Osteoblast (primary cell): Measurements from ENCODE around the gene AK9. TPM values are rescaled to one million over a fixed set of nuclear protein-coding genes. Genes with fewer than 3 reads are reported as not detected.

ENCODE experiments used
- DNase-seq: peaks from one replicate; pipeline ENCODE4 v3.0.0; 2011; ENCODE audit warnings: low spot score, mixed read lengths; ENCODE audit not compliant: insufficient read length; ENCODE audit errors: missing footprints
- H2AFZ ChIP-seq: 2 replicates; pipeline ENCODE4 v1.6.0; 2011; ENCODE audit warnings: mild to moderate bottlenecking, low read length
- H3K27ac ChIP-seq: 2 replicates; pipeline ENCODE4 v1.5.1; 2011; ENCODE audit warnings: mild to moderate bottlenecking, low read depth, low read length, moderate library complexity
- H3K27me3 ChIP-seq: 2 replicates; pipeline ENCODE4 v1.6.0; 2012; ENCODE audit warnings: mild to moderate bottlenecking, control low read depth, inconsistent platforms, low read length, moderate library complexity; ENCODE audit not compliant: insufficient read depth
- H3K36me3 ChIP-seq: 2 replicates; pipeline ENCODE4 v1.5.1; 2011; ENCODE audit warnings: mild to moderate bottlenecking, low read length, control low read depth, moderate library complexity; ENCODE audit not compliant: insufficient read depth
- H3K4me1 ChIP-seq: 2 replicates; pipeline ENCODE4 v1.5.1; 2011; ENCODE audit warnings: mild to moderate bottlenecking, low read length, control low read depth, moderate library complexity; ENCODE audit not compliant: insufficient read depth
- H3K4me2 ChIP-seq: 2 replicates; pipeline ENCODE4 v1.6.0; 2011; ENCODE audit warnings: mild to moderate bottlenecking, low read length; ENCODE audit not compliant: insufficient read depth
- H3K4me3 ChIP-seq: fragments of 200-600 bp; sonication (generic); 3 replicates; pipeline ENCODE4 v1.5.1; 2012; ENCODE audit warnings: mild to moderate bottlenecking, low read length, inconsistent platforms; ENCODE audit not compliant: insufficient read depth
- H3K79me2 ChIP-seq: 2 replicates; pipeline ENCODE4 v1.6.0; 2012; ENCODE audit warnings: mild to moderate bottlenecking, low read length, control low read depth, inconsistent platforms; ENCODE audit not compliant: insufficient read depth
- H3K9me3 ChIP-seq: 2 replicates; pipeline ENCODE4 v1.5.1; 2011; ENCODE audit warnings: low read depth, low read length, control low read depth
- H4K20me1 ChIP-seq: 2 replicates; pipeline ENCODE4 v1.6.0; 2012; ENCODE audit warnings: mild to moderate bottlenecking, low read length, control low read depth; ENCODE audit not compliant: insufficient read depth
- total RNA-seq: library from RNA; depleted of rRNA; stranded (reverse); fragments of >200 nt; gene quantifications from 2 replicates; pipeline ENCODE4 v1.2.3, GENCODE V29; 2012
- TF ChIP-seq, protein P1 (sequence below): IDR thresholded peaks from 2 replicates; pipeline ENCODE4 v1.5.1; 2011; ENCODE audit warnings: mild to moderate bottlenecking, low read depth, low read length, moderate library complexity; ENCODE audit errors: extremely low read depth

AK9 gene
- total RNA-seq, 1 donor, result 5.8 TPM

- H4K20me1 ChIP-seq, result no peaks in the 10 kb centered on the region
- H3K27ac ChIP-seq, result no peak overlapping the region
- no peak overlapping the region for H3K4me2 ChIP-seq
- H3K36me3 ChIP-seq, result peaks cover 4% of the 10 kb centered on the region
- TF ChIP-seq, protein P1, sequence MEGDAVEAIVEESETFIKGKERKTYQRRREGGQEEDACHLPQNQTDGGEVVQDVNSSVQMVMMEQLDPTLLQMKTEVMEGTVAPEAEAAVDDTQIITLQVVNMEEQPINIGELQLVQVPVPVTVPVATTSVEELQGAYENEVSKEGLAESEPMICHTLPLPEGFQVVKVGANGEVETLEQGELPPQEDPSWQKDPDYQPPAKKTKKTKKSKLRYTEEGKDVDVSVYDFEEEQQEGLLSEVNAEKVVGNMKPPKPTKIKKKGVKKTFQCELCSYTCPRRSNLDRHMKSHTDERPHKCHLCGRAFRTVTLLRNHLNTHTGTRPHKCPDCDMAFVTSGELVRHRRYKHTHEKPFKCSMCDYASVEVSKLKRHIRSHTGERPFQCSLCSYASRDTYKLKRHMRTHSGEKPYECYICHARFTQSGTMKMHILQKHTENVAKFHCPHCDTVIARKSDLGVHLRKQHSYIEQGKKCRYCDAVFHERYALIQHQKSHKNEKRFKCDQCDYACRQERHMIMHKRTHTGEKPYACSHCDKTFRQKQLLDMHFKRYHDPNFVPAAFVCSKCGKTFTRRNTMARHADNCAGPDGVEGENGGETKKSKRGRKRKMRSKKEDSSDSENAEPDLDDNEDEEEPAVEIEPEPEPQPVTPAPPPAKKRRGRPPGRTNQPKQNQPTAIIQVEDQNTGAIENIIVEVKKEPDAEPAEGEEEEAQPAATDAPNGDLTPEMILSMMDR, result no peak
- H3K27me3 ChIP-seq, result no peaks in the 10 kb centered on the region
- H3K4me3 ChIP-seq, result no peak overlapping the region
- no peak overlapping the region for H2AFZ ChIP-seq
- H3K9me3 ChIP-seq, result no peaks in the 10 kb centered on the region
- no peaks in the 10 kb centered on the region for H3K4me1 ChIP-seq
- H3K79me2 ChIP-seq, result no peaks in the 10 kb centered on the region
- peak; percentile 87 for DNase-seq
Measured at GRCh38 chr6:109450801-109451200, 240.2 kb downstream of the AK9 start.

DNA sequence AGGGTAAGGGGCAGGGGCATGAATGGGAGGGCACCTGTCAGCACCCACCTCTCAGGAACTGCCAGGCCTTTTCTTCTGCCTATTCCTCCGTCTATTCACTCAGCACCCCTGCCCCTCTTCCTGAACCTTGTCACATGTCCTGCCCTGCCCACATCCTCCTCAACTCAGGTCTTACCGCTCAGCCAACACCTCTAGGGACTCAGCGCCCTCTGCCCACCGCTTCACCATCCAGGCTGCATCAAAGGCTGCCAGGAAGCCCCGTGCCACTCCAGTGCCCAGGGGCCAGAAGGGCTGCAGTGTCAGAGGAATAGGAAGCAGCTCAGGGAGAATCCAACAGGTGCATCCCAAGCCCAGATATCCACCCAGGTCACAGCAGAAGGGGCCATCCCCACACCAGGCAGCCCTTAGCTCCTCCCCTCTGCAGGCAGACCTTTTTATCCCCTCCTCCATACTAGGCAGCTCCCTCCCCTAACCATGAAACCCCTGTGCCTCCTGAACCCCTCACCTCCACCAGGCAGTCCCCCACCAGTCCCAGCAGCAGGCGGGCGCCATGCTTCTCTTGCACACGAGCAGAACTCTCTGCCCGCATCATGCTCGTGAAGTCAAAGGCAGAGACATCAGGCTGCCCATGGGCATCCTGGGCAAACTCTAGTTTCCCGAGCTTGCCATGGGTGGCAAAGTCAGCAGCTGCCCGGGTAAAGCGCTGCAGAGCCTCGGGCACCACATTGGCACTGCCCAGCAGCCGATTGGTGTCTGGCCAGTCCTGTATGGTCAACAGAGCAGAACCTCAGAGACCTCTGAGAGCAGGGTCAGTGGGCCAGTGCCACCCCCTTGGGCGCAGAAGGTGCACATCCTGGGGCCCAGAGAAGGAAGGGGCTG, 241.0 kb downstream of the AK9 start:
- H3K36me3 ChIP-seq, result peaks cover 6% of the 10 kb centered on the region
- DNase-seq, result peak; percentile 44
- no peak overlapping the region for H2AFZ ChIP-seq
- H3K9me3 ChIP-seq, result no peaks in the 10 kb centered on the region
- no peak overlapping the region for H3K4me3 ChIP-seq
- TF ChIP-seq, protein P1, result no peak
- H3K4me1 ChIP-seq, result no peaks in the 10 kb centered on the region
- H3K27me3 ChIP-seq, result no peaks in the 10 kb centered on the region
- no peaks in the 10 kb centered on the region for H3K79me2 ChIP-seq
- H4K20me1 ChIP-seq, result no peaks in the 10 kb centered on the region
- no peak overlapping the region for H3K4me2 ChIP-seq
- H3K27ac ChIP-seq, result no peak overlapping the region

- DNase-seq, result peak; percentile 77
- Histone ChIP-seq H3K9me3 (no peaks in the 10 kb centered on the region), H2AFZ (no peak overlapping the region), H3K27ac (no peak overlapping the region), H3K79me2 (no peaks in the 10 kb centered on the region), H3K27me3 (no peaks in the 10 kb centered on the region), H3K4me3 (no peak overlapping the region), H3K36me3 (peaks cover 12% of the 10 kb centered on the region), H3K4me2 (no peak overlapping the region), H3K4me1 (no peaks in the 10 kb centered on the region), H4K20me1 (no peaks in the 10 kb centered on the region)
- TF ChIP-seq, protein P1, result no peak
Measured at GRCh38 chr6:109449064-109449794, 241.8 kb downstream of the AK9 start.

DNA sequence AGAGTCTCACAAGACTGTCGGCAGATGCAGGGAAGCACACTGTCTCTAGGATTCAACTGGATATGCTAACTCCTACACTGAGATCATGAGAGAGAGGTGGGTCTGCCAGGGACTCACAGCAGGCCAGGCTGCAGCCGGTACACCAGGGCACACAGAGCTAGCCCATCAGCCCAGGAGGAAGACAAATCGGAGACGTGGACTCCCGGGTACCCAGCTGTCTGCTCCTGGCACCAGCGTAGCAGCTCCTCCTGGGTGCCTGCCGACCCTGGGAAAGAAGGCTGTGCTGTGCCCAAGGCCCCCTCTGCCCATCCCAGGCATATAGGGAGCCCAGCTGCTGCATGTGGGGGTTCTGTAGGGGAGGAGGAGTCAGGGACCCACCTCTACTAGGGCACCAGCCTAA, 242.4 kb downstream of the AK9 start:
- H2AFZ ChIP-seq, result no peak overlapping the region
- H4K20me1 ChIP-seq, result no peaks in the 10 kb centered on the region
- H3K27ac ChIP-seq, result no peak overlapping the region
- TF ChIP-seq, protein P1, result no peak
- peak; percentile 76 for DNase-seq
- no peaks in the 10 kb centered on the region for H3K4me1 ChIP-seq
- no peaks in the 10 kb centered on the region for H3K9me3 ChIP-seq
- no peak overlapping the region for H3K4me3 ChIP-seq
- peaks cover 12% of the 10 kb centered on the region for H3K36me3 ChIP-seq
- H3K27me3 ChIP-seq, result no peaks in the 10 kb centered on the region
- no peak overlapping the region for H3K4me2 ChIP-seq
- H3K79me2 ChIP-seq, result no peaks in the 10 kb centered on the region
